IMR-90 (cell line): Measurements from ENCODE around the gene DHDH. TPM values are rescaled to one million over a fixed set of nuclear protein-coding genes. Genes with fewer than 3 reads are reported as not detected.

Source experiments
- ATAC-seq: fragments of 200-7000 bp; cut with Tn5 transposase; 2 replicates; pipeline ENCODE4 v1.9.1; 2020; ENCODE audit warnings: low read depth, mild to moderate bottlenecking, moderate library complexity
- BruUV-seq: library from RNA; stranded (reverse); fragments of 400-500 nt; replicated peaks from 2 replicates; lab custom pipeline; 2021; lab: Mats Ljungman, UMichigan
- CTCF ChIA-PET: fragments of 300-600 bp; formaldehyde crosslinking; extraction: SDS; loops from one replicate; lab custom pipeline; 2021; ENCODE audit warnings: antibody characterized with exemption; lab: Yijun Ruan, JAX
- POLR2A ChIA-PET: fragments of 300-600 bp; sonication (Branson Sonifier 250); formaldehyde crosslinking; loops from one replicate; lab custom pipeline; 2022; ENCODE audit warnings: antibody characterized with exemption; ENCODE audit not compliant: unreplicated experiment; lab: Charles Lee
- DNase-seq: peaks from one replicate; pipeline ENCODE4 v3.0.0; 2013
- H2AFZ ChIP-seq: replicated peaks from 2 replicates; pipeline ENCODE3; 2013; ENCODE audit warnings: low read length, mild to moderate bottlenecking; ENCODE audit not compliant: poor library complexity
- H2AK5ac ChIP-seq: 2 replicates; pipeline ENCODE4 v1.6.1; 2013; ENCODE audit warnings: low read depth, low read length, inconsistent platforms
- H2AK9ac ChIP-seq: replicated peaks from 2 replicates; pipeline ENCODE3; 2013; ENCODE audit warnings: mild to moderate bottlenecking, low read depth, low read length, moderate library complexity; ENCODE audit not compliant: poor library complexity
- H2BK120ac ChIP-seq: 2 replicates; pipeline ENCODE4 v1.6.1; 2013; ENCODE audit warnings: low read depth, low read length, inconsistent platforms
- H2BK15ac ChIP-seq: 3 replicates; pipeline ENCODE4 v1.6.1; 2013; ENCODE audit warnings: low read depth, low read length, inconsistent platforms
- H2BK20ac ChIP-seq: 2 replicates; pipeline ENCODE4 v1.6.1; 2013; ENCODE audit warnings: low read depth, mild to moderate bottlenecking, inconsistent platforms, low read length, moderate library complexity
- H2BK5ac ChIP-seq: 2 replicates; pipeline ENCODE4 v1.6.1; 2013; ENCODE audit warnings: mild to moderate bottlenecking, low read depth, low read length, inconsistent platforms; ENCODE audit not compliant: poor library complexity, severe bottlenecking
- H3K14ac ChIP-seq: replicated peaks from 2 replicates; pipeline ENCODE4 v1.6.1; 2013; ENCODE audit warnings: low read depth, low read length, inconsistent platforms
- H3K18ac ChIP-seq: 2 replicates; pipeline ENCODE4 v1.6.1; 2013; ENCODE audit warnings: low read depth, low read length, control low read depth
- H3K23ac ChIP-seq: 2 replicates; pipeline ENCODE4 v1.6.1; 2013; ENCODE audit warnings: low read depth, low read length, inconsistent platforms
- H3K27ac ChIP-seq: 2 replicates; pipeline ENCODE4 v1.5.1; 2013; ENCODE audit warnings: mild to moderate bottlenecking, control low read depth, low read length; ENCODE audit not compliant: insufficient read depth
- H3K27me3 ChIP-seq: 2 replicates; pipeline ENCODE4 v1.6.1; 2013; ENCODE audit warnings: low read length; ENCODE audit not compliant: control insufficient read depth, insufficient read depth
- H3K36me3 ChIP-seq: 2 replicates; pipeline ENCODE4 v1.6.1; 2013; ENCODE audit warnings: low read length, mixed read lengths; ENCODE audit not compliant: control insufficient read depth, insufficient read depth
- H3K4ac ChIP-seq: 2 replicates; pipeline ENCODE4 v1.6.1; 2013; ENCODE audit warnings: low read depth, low read length, inconsistent platforms
- H3K4me1 ChIP-seq: 2 replicates; pipeline ENCODE4 v1.6.1; 2013; ENCODE audit warnings: low read length, mixed read lengths; ENCODE audit not compliant: control insufficient read depth, insufficient read depth
- H3K4me2 ChIP-seq: 2 replicates; pipeline ENCODE4 v1.6.1; 2013; ENCODE audit warnings: low read depth, mild to moderate bottlenecking, control low read depth, low read length, moderate library complexity
- H3K4me3 ChIP-seq: 2 replicates; pipeline ENCODE4 v1.5.1; 2013; ENCODE audit warnings: low read depth, mild to moderate bottlenecking, control low read depth, low read length, moderate library complexity; ENCODE audit not compliant: insufficient read depth
- H3K56ac ChIP-seq: 2 replicates; pipeline ENCODE4 v1.6.1; 2013; ENCODE audit warnings: low read length, inconsistent platforms; ENCODE audit not compliant: insufficient read depth; ENCODE audit errors: extremely low read depth
- H3K79me1 ChIP-seq, 2 experiments: 2 replicates each; pipeline ENCODE4 v1.6.1; 2013; ENCODE audit warnings: low read length in 2 of 2, inconsistent platforms in 1 of 2, low read depth in 1 of 2
- H3K9ac ChIP-seq: 2 replicates; pipeline ENCODE4 v1.6.1; 2013; ENCODE audit warnings: low read depth, low read length, control low read depth
- H3K9me1 ChIP-seq: 2 replicates; pipeline ENCODE4 v1.6.1; 2013; ENCODE audit warnings: low read length, inconsistent platforms; ENCODE audit not compliant: insufficient read depth
- H3K9me3 ChIP-seq: 2 replicates; pipeline ENCODE4 v1.6.1; 2013; ENCODE audit warnings: low read length; ENCODE audit not compliant: control insufficient read depth, insufficient read depth
- H4K20me1 ChIP-seq: 2 replicates; pipeline ENCODE4 v1.6.1; 2013; ENCODE audit warnings: low read length, inconsistent platforms; ENCODE audit not compliant: insufficient read depth
- H4K5ac ChIP-seq: 2 replicates; pipeline ENCODE4 v1.6.1; 2013; ENCODE audit warnings: mild to moderate bottlenecking, low read depth, low read length, control low read depth
- H4K8ac ChIP-seq, 2 experiments: 2 replicates each; pipeline ENCODE4 v1.6.1; 2013; ENCODE audit warnings: low read depth in 2 of 2, low read length in 2 of 2, control low read depth in 1 of 2, inconsistent platforms in 1 of 2
- H4K91ac ChIP-seq: 2 replicates; pipeline ENCODE4 v1.6.1; 2013; ENCODE audit warnings: low read depth, low read length, inconsistent platforms; ENCODE audit not compliant: insufficient read depth
- BHLHE40 ChIP-seq: fragments of 150-350 bp; IDR thresholded peaks from 2 replicates; pipeline ENCODE4 v1.6.1; 2016; ENCODE audit warnings: mild to moderate bottlenecking, low read depth, low read length
- CEBPB ChIP-seq: IDR thresholded peaks from 2 replicates; pipeline ENCODE4 v1.6.1; 2012; ENCODE audit warnings: low read depth, low read length, improper control_type of control experiment
- CHD1 ChIP-seq: IDR thresholded peaks from 2 replicates; pipeline ENCODE4 v1.6.1; 2012; ENCODE audit warnings: low read depth, low read length, improper control_type of control experiment
- FOS ChIP-seq: fragments of 150-350 bp; IDR thresholded peaks from 2 replicates; pipeline ENCODE4 v1.6.1; 2016; ENCODE audit warnings: low read depth, low read length
- MAFK ChIP-seq: IDR thresholded peaks from 2 replicates; pipeline ENCODE4 v1.6.1; 2012; ENCODE audit warnings: low read depth, low read length, improper control_type of control experiment
- MAZ ChIP-seq: IDR thresholded peaks from 2 replicates; pipeline ENCODE4 v1.6.1; 2012; ENCODE audit warnings: low read depth, mild to moderate bottlenecking, low read length, improper control_type of control experiment, moderate library complexity, borderline replicate concordance
- MXI1 ChIP-seq: IDR thresholded peaks from 2 replicates; pipeline ENCODE4 v1.6.1; 2012; ENCODE audit warnings: low read depth, mild to moderate bottlenecking, low read length, moderate library complexity, borderline replicate concordance
- NFE2L2 ChIP-seq: fragments of 150-350 bp; IDR thresholded peaks from 2 replicates; pipeline ENCODE4 v1.6.1; 2016; ENCODE audit warnings: low read depth, mild to moderate bottlenecking, low read length
- POLR2A ChIP-seq: IDR thresholded peaks from 2 replicates; pipeline ENCODE4 v1.6.1; 2012; ENCODE audit warnings: mild to moderate bottlenecking, low read depth, low read length
- RAD21 ChIP-seq: IDR thresholded peaks from 2 replicates; pipeline ENCODE4 v1.6.1; 2012; ENCODE audit warnings: low read length, improper control_type of control experiment
- RCOR1 ChIP-seq: IDR thresholded peaks from 2 replicates; pipeline ENCODE4 v1.6.1; 2012; ENCODE audit warnings: mild to moderate bottlenecking, low read length, improper control_type of control experiment; ENCODE audit not compliant: insufficient replicate concordance
- SMC3 ChIP-seq: fragments of 150-350 bp; IDR thresholded peaks from 2 replicates; pipeline ENCODE4 v1.6.1; 2016; ENCODE audit warnings: low read depth, mild to moderate bottlenecking, antibody characterized with exemption, low read length, moderate library complexity
- WGBS, 2 experiments: methylation state at CpG; one replicate each; pipeline versions ENCODE4 v1.1.5 to v1.1.7; 2013; ENCODE audit warnings: missing lambda C conversion rate in 2 of 2; ENCODE audit not compliant: insufficient read length in 1 of 2; ENCODE audit errors: extremely low coverage in 2 of 2; 5-methylcytosine and 5-hydroxymethylcytosine counted together
- dilution Hi-C: fragments of 300-500 bp; cut with HindIII; formaldehyde crosslinking; loops from one replicate; pipeline ENCODE4 v1.14.3; 2018; ENCODE audit warnings: low sequenced_read_pairs; ENCODE audit not compliant: unreplicated experiment
- in situ Hi-C: fragments of 300-500 bp; cut with MboI; formaldehyde crosslinking; loops from 3 replicates; pipeline ENCODE4 v1.14.3; 2019; ENCODE audit warnings: low sequenced_read_pairs, inconsistent platforms, mixed read lengths
- intact Hi-C: fragments of 100-400 bp; cut with micrococcal nuclease; formaldehyde crosslinking; loops from 2 replicates; pipeline ENCODE4 v1.10.0; 2022
- polyA plus RNA-seq, 3 experiments: library from polyadenylated mRNA; depleted of rRNA; stranded (reverse); fragments of >200 nt; gene quantifications; 2 replicates each; pipeline ENCODE4 v1.2.3, GENCODE V29; 2012; ENCODE audit warnings: low replicate concordance in 1 of 3
- total RNA-seq: library from RNA; depleted of rRNA; stranded (reverse); fragments of >200 nt; gene quantifications from 2 replicates; pipeline ENCODE4 v1.2.3, GENCODE V29; 2012
- TF ChIP-seq, protein P1 (sequence below): conservative IDR thresholded peaks from 2 replicates; pipeline ENCODE4 v1.5.1; 2012; ENCODE audit warnings: mild to moderate bottlenecking, low read depth, low read length, improper control_type of control experiment
- TF ChIP-seq, protein P2 (sequence below): fragments of 150-350 bp; IDR thresholded peaks from 2 replicates; pipeline ENCODE4 v1.6.1; 2016; ENCODE audit warnings: low read depth, mild to moderate bottlenecking, low read length, moderate library complexity, borderline replicate concordance
- TF ChIP-seq, protein P3 (sequence below): fragments of 150-350 bp; IDR thresholded peaks from 2 replicates; pipeline ENCODE4 v1.6.1; 2017; ENCODE audit warnings: mild to moderate bottlenecking, antibody characterized with exemption, low read length, low read depth

DHDH gene
- total and polyA plus RNA-seq, 2 of the 4 experiments (the other 2 are of a cell fraction): 0.36 to 0.53 TPM

DNA sequence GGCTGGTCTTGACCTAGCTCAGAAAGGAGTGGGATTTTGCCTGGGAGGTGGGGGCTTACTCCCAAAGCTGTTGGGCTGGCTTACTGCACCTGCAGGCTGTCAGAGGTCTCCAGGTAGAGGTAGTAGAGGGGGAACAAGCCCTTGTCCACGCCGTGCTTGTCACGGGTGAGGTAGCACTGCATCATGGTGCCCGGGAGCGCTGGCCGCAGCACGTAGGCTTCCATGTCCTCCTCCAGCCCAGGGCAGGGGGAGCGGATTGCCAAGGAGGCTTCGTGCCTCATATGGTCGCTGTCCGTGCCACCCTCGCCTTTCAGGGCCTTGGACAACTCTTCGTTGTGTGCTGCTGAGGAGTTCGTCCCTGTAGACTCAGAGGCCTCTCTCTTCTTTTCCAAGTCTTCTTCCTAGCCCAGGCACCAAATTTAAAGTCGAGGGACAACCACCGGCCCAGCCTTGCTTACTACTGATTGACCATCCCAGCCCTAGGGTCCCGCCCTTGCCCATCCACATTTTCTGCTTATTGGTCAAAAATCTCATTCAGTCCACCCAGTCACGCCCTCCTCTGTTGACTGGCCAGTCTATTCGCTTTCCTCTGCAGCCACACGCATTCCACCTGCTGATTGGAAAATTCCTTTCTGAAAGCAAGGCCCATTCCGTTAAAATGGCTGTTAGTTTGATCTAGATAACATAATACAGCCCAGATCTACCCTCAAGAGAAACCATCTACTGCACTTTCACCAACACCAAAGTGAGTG lies 45.5 kb upstream of the DHDH start:
- H3K79me1 ChIP-seq: no peaks in the 10 kb centered on the region
- H2AK9ac ChIP-seq: no peak overlapping the region
- no peak overlapping the region for H3K9ac ChIP-seq
- no peaks in the 10 kb centered on the region for H3K9me3 ChIP-seq
- dilution Hi-C loops: no loop called here
- no peak overlapping the region for H2AFZ ChIP-seq
- H3K4me2 ChIP-seq: no peak overlapping the region
- no peak overlapping the region for H2BK120ac ChIP-seq
- POLR2A ChIA-PET: no interaction called here
- no peak overlapping the region; the same call in 1 of the 2 replicates for H3K56ac ChIP-seq
- H4K20me1 ChIP-seq: no peaks in the 10 kb centered on the region
- WGBS, 2 experiments: 91% methylated on average over 17 of the region's 21 CpGs; no CpG with 5 or more reads in 1 of the 2 experiments
- intact Hi-C loops: no loop called here
- no peak for DNase-seq
- CTCF ChIA-PET: interaction anchor here (0.7 kb wide), 1 partner anchor 105 kb away, joined by 3 read pairs; the partner anchor contains the start of genes GYS1 and RUVBL2
- ATAC-seq: no peak
- no peak overlapping the region for H2BK15ac ChIP-seq
- no peaks in the 10 kb centered on the region for H3K27me3 ChIP-seq
- no peak overlapping the region for H3K18ac ChIP-seq
- H3K23ac ChIP-seq: no peak overlapping the region
- H3K36me3 ChIP-seq: no peaks in the 10 kb centered on the region
- no peak overlapping the region for H2BK5ac ChIP-seq
- H3K14ac ChIP-seq: no peak overlapping the region
- no peak overlapping the region for H3K27ac ChIP-seq
- in situ Hi-C loops: no loop called here
- H4K91ac ChIP-seq: no peak overlapping the region
- H3K4ac ChIP-seq: no peak overlapping the region
- no peak overlapping the region for H4K5ac ChIP-seq
- no peak overlapping the region for H2AK5ac ChIP-seq
- no peaks in the 10 kb centered on the region for H3K4me1 ChIP-seq
- no TSS peak for BruUV-seq
- H4K8ac ChIP-seq: no peak overlapping the region
- 0 out of 2 replicates have a peak, but pooled peaks cover 6% of the 10 kb centered on the region for H3K9me1 ChIP-seq
- H2BK20ac ChIP-seq: no peak overlapping the region
- H3K4me3 ChIP-seq: no peak overlapping the region
- TF ChIP-seq MAFK: no peak
- no peak for TF ChIP-seq FOS
- TF ChIP-seq CEBPB: no peak
- TF ChIP-seq, protein P1, sequence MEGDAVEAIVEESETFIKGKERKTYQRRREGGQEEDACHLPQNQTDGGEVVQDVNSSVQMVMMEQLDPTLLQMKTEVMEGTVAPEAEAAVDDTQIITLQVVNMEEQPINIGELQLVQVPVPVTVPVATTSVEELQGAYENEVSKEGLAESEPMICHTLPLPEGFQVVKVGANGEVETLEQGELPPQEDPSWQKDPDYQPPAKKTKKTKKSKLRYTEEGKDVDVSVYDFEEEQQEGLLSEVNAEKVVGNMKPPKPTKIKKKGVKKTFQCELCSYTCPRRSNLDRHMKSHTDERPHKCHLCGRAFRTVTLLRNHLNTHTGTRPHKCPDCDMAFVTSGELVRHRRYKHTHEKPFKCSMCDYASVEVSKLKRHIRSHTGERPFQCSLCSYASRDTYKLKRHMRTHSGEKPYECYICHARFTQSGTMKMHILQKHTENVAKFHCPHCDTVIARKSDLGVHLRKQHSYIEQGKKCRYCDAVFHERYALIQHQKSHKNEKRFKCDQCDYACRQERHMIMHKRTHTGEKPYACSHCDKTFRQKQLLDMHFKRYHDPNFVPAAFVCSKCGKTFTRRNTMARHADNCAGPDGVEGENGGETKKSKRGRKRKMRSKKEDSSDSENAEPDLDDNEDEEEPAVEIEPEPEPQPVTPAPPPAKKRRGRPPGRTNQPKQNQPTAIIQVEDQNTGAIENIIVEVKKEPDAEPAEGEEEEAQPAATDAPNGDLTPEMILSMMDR: no peak
- TF ChIP-seq POLR2A: no peak
- no peak for TF ChIP-seq MAZ
- TF ChIP-seq RCOR1: no peak
- no peak for TF ChIP-seq MXI1
- TF ChIP-seq BHLHE40: no peak
- no peak for TF ChIP-seq CHD1
- TF ChIP-seq, protein P2, sequence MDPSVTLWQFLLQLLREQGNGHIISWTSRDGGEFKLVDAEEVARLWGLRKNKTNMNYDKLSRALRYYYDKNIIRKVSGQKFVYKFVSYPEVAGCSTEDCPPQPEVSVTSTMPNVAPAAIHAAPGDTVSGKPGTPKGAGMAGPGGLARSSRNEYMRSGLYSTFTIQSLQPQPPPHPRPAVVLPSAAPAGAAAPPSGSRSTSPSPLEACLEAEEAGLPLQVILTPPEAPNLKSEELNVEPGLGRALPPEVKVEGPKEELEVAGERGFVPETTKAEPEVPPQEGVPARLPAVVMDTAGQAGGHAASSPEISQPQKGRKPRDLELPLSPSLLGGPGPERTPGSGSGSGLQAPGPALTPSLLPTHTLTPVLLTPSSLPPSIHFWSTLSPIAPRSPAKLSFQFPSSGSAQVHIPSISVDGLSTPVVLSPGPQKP: no peak
- TF ChIP-seq, protein P3, sequence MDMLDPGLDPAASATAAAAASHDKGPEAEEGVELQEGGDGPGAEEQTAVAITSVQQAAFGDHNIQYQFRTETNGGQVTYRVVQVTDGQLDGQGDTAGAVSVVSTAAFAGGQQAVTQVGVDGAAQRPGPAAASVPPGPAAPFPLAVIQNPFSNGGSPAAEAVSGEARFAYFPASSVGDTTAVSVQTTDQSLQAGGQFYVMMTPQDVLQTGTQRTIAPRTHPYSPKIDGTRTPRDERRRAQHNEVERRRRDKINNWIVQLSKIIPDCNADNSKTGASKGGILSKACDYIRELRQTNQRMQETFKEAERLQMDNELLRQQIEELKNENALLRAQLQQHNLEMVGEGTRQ: no peak
- TF ChIP-seq SMC3: no peak
- no peak for TF ChIP-seq RAD21
- TF ChIP-seq NFE2L2: no peak
